ENCODE results near the gene DRC7. TPM values are rescaled to one million over a fixed set of nuclear protein-coding genes. Genes with fewer than 3 reads are reported as not detected.
"Not testable (repeated sequence)": the region's sequence is repeated elsewhere in the genome, so short reads cannot be mapped to it uniquely, and the experiment has no call there.

The DRC7 gene
- total and polyA plus RNA-seq, 9 of the 15 experiments (the other 6 are each of a cell fraction or from before 2014, with no cell fraction given): 0.04 to 0.33 (median 0.12) TPM; not detected in 3

- no peak for FAIRE-seq
- POLR2A ChIA-PET: interaction anchor here (1.2 to 1.9 kb wide), 2 partner anchors 10 to 11 kb away, joined by 5 to 10 read pairs; partner anchors contain the start of gene KATNB1
Measured at GRCh38 chr16:57745768-57746167, 51.2 kb downstream of the DRC7 start.

GRCh38 chr16:57746316-57746715 is 51.7 kb downstream of the DRC7 start:
- POLR2A ChIA-PET: interaction anchor here (1.9 kb wide), 1 partner anchor 11 kb away, joined by 10 read pairs; the partner anchor contains the start of gene KATNB1
- H4K20me1 ChIP-seq (replicated peaks; ENCODE audit: control insufficient read depth, insufficient read depth, low read length); H3K9ac ChIP-seq (ENCODE audit: insufficient read depth in 1 of 2, low read depth in 2 of 2, low read length in 2 of 2); H2AFZ ChIP-seq (ENCODE audit: low read depth, low read length); in situ Hi-C loops (cut with MboI); H3K4me2 ChIP-seq (ENCODE audit: insufficient read depth, low read length); H3K27ac ChIP-seq (ENCODE audit: extremely low read depth, low read depth, low read length); H3K9me3 ChIP-seq (replicated peaks; ENCODE audit: control insufficient read depth, insufficient read depth, low read depth, low read length); FAIRE-seq; DNase-seq (ENCODE audit: extremely low read depth in 1 of 4, low spot score in 3 of 4); BruUV-seq (replicated peaks); intact Hi-C loops (cut with micrococcal nuclease); ATAC-seq; H3K9me1 ChIP-seq (ENCODE audit: control insufficient read depth, insufficient read depth, low read length); H3K4me3 ChIP-seq; H3K79me2 ChIP-seq (ENCODE audit: control insufficient read depth, insufficient read depth, low read length); H3K27me3 ChIP-seq (ENCODE audit: control insufficient read depth in 2 of 2, insufficient read depth in 2 of 2, low read length in 2 of 2); CTCF ChIA-PET (ENCODE audit: low intra/inter-chr PET ratio): not testable (repeated sequence)
- WGBS (ENCODE audit: insufficient coverage, low coverage, missing lambda C conversion rate): 87% methylated on average over 6 of the region's 7 CpGs
- peaks cover 10 to 20% of the 10 kb centered on the region in 2 experiments for H3K4me1 ChIP-seq (replicated peaks in 1 of 2; ENCODE audit: control insufficient read depth in 2 of 2, insufficient read depth in 2 of 2, low read length in 2 of 2)
- peaks cover 33% of the 10 kb centered on the region; the same call in 2 of the 3 replicates for H3K36me3 ChIP-seq (ENCODE audit: control insufficient read depth, insufficient read depth, low read length)

More at GRCh38 chr16:57745768-57746167, 51.2 kb downstream of the DRC7 start:
- CTCF ChIA-PET (ENCODE audit: low intra/inter-chr PET ratio): no interaction called here
- ATAC-seq: no peak
- no peaks in the 10 kb centered on the region for H3K9me1 ChIP-seq (ENCODE audit: control insufficient read depth, insufficient read depth, low read length)
- H3K36me3 ChIP-seq (ENCODE audit: control insufficient read depth, insufficient read depth, low read length): peaks cover 30% of the 10 kb centered on the region; the same call in 2 of the 3 replicates
- H3K9me3 ChIP-seq (replicated peaks; ENCODE audit: control insufficient read depth, insufficient read depth, low read depth, low read length): no peaks in the 10 kb centered on the region
- H3K79me2 ChIP-seq (ENCODE audit: control insufficient read depth, insufficient read depth, low read length): no peaks in the 10 kb centered on the region
- peaks cover 10 to 21% of the 10 kb centered on the region in 2 experiments for H3K4me1 ChIP-seq (replicated peaks in 1 of 2; ENCODE audit: control insufficient read depth in 2 of 2, insufficient read depth in 2 of 2, low read length in 2 of 2)
- BruUV-seq (replicated peaks): no TSS peak
- TF ChIP-seq KLF1 (tag; IDR thresholded peaks at IDR 0.05): no peak
- no peak for TF ChIP-seq ARHGAP35 (IDR thresholded peaks at IDR 0.05; ENCODE audit: partially characterized antibody)
- TF ChIP-seq SMC3 (conservative IDR thresholded peaks at IDR 0.05; ENCODE audit: insufficient read depth, low read depth, low read length): no peak
- no peak for TF ChIP-seq MCM3 (IDR thresholded peaks at IDR 0.05)
- TF ChIP-seq ZNF311 (CRISPR knock-in tag; IDR thresholded peaks at IDR 0.05): no peak
- TF ChIP-seq HNRNPH1 (optimal IDR thresholded peaks at IDR 0.05; ENCODE audit: low read depth, low read length): no peak
- H3K4me3 ChIP-seq: no peak overlapping the region
- no peak overlapping the region for H3K4me2 ChIP-seq (ENCODE audit: insufficient read depth, low read length)
- in situ Hi-C loops (cut with MboI): no loop called here
- H3K27ac ChIP-seq (ENCODE audit: extremely low read depth, low read depth, low read length): no peak overlapping the region
- intact Hi-C loops (cut with micrococcal nuclease): no loop called here
- no peaks in the 10 kb centered on the region for H4K20me1 ChIP-seq (replicated peaks; ENCODE audit: control insufficient read depth, insufficient read depth, low read length)
- H2AFZ ChIP-seq (ENCODE audit: low read depth, low read length): no peak overlapping the region
- H3K27me3 ChIP-seq (ENCODE audit: control insufficient read depth in 2 of 2, insufficient read depth in 2 of 2, low read length in 2 of 2): no peaks in the 10 kb centered on the region
- no peak for DNase-seq (ENCODE audit: extremely low read depth in 1 of 4, low spot score in 3 of 4)
- H3K9ac ChIP-seq (ENCODE audit: insufficient read depth in 1 of 2, low read depth in 2 of 2, low read length in 2 of 2): no peak overlapping the region
- WGBS (ENCODE audit: insufficient coverage, low coverage, missing lambda C conversion rate): 82% methylated on average over 3 of the region's 3 CpGs
